Esophagus squamous epithelium (tissue), 4 donors: ENCODE results near the gene LRCOL1.

Source experiments
- CTCF ChIP-seq, 6 experiments: fragments of 450-650 bp in 4 of 6; fragments of 200-600 bp in 2 of 6; sonication (generic) in 2 of 6; IDR thresholded peaks; one replicate each; pipeline ENCODE4 v1.5.1; 2016 to 2019; ENCODE audit warnings: antibody characterized with exemption in 6 of 6, mild to moderate bottlenecking in 4 of 6, moderate library complexity in 4 of 6
- POLR2A ChIP-seq, 4 donors: fragments of 450-650 bp; IDR thresholded peaks; one replicate each; pipeline ENCODE4 v1.6.1; 2017; ENCODE audit warnings: antibody characterized with exemption in 4 of 4, mild to moderate bottlenecking in 4 of 4, moderate library complexity in 3 of 4

- TF ChIP-seq POLR2A (IDR thresholded peaks at IDR 0.05) = no peak
- no peak for TF ChIP-seq CTCF (IDR thresholded peaks at IDR 0.05)
Measured at GRCh38 chr12:132603240-132604150, 6.9 kb downstream of the LRCOL1 start.
